ENCODE data around the gene KAT14.
"Not testable (repeated sequence)": the region's sequence is repeated elsewhere in the genome, so short reads cannot be mapped to it uniquely, and the experiment has no call there.

KAT14 gene

DNA sequence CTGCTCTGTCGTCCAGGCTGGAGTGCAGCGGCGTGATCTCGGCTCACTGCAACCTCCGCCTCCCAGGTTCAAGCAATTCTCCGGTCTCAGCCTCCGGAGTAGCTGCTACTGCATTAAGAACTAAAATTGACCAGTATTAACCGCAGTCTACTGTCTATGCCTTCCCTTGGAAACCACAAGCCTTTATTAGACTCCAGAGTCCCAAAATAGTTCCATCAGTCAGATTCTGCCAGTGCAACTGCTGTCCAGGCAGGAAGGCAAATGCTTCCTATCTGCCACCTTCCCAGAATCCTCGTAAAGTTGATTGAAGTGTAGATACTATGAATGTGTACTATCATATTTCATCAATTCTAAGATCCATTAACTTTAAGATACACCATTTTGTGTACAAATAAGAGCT lies 16.7 kb downstream of the KAT14 start:
- DNase-seq (ENCODE audit: low read depth): no peak

DNA sequence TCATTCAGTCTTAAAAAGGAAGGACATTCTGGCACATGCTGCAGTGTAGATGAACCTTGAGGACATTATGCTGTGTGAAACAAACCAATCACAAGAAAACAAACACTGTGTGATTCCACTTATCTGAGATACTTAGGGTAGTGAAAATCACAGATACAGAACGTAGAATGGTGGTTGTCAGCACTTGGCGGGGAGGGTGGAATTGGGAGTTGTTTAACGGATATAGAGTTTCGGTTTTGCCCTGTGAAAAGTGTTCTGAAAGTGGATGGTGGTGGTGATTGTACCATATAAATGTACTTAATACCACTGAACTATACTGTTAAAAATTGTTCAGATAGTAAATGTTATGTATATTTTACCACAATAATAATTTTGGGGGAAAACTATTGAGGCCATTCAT lies 18.4 kb downstream of the KAT14 start:
- no peak for DNase-seq (ENCODE audit: low read depth)

DNA sequence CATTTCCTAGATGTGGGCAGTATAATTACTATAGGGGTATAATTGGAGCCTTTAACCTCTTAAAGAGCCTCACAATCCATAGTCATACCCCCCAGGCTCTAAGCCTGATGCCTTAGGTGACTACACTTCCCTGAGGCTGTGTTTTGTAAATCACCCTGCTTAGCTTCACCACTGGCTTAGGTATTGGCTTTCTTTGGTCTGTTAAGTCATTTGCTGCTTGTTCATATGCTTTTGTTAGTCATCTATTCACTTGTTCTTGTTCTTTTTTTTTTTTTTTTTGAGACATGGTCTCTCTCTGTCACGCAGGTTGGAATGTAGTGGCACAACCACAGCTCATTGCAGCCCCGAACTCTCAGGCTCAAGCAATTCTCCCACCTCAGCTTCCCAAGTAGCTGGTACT lies 26.7 kb downstream of the KAT14 start:
- no peak for DNase-seq (ENCODE audit: low read depth)

DNA sequence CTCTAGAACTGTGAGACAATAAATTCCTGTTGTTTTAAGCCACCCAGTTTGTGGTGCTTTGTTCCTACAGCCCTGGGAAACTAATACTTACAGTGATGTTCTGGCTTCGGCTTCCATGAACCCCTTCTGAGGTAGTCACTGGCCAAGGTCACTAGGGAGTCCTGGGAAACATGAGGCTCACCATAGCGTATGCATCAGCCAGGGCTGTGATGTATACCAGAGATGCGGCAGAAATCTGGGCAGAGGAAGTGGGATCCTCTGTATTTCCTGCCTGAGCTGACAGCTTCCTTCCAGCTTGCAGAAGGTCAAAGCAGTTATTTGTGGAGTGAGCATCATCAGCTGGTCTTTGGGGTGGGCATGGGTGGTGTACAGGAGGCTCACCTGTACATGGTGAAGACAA lies 27.9 kb downstream of the KAT14 start:
- DNase-seq (ENCODE audit: low read depth): no peak

DNA sequence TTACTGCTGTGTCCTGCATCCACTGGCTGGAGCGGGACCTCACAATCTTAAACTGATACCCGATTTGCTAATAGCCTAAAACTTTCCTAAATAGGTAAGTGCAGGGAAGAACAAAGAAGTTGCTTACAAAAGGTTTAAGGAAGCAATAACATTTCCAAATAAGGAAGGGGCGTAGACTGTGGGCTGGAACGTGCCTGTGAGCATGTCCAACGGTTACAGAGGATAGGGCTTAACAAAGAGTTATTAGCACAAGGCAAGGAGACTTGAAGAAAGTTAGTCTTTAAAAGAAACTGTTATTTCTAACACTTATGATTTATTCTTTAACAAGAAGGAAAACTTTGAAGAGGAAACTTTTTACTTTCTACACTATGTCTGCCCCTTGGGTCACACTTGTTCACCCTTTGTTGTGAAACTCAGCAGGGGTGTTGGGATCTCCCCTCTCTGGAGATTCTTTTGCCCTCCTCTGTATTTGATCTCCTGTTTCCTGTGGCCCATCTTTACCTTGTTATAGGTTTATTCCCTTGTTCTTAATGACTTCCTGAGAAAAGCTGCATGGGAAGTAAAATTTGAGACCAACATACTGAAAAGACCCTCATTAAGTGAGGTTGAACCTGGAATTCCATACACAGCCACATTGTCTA lies 28.7 kb downstream of the KAT14 start:
- no peak for DNase-seq (ENCODE audit: low read depth)

DNA sequence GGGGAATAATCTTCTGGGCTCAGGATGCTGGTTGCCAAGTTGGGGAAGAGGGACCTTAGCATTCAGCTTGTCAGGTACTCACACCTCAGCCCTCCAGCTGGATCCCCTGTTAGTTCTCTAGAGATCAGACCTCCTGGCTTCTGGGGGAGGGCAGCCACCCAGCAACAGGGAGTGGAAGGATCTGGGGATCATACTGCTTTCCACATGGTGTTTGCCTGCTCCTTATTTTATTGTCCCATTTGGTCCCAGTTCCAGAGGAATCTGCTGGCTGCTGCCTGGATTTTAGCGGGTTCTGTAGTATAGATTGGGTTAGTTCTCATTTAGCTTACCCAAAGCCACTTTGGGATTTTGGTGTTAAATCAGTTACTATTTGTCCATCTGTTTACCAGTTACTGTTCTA lies 29.3 kb downstream of the KAT14 start:
- DNase-seq (ENCODE audit: low read depth): no peak

DNA sequence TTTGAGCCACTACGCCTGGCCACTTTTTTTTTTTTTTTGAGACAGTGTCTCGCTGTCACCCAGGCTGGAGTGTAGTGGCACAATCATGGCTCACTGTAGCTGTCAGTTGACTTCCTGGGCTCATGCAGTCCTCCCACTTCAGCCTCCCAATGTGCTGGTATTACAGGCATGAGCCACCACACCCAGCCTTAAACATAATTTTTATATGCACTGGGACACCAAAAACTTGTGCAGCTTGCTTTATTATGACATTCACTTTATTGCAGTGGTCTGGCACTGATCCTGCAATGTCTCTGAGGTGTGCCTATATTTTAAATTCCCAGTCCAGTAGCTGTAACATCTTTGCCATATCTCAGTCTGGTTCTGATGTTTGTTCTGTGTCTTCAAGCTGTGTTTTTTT lies 34.7 kb downstream of the KAT14 start:
- DNase-seq (ENCODE audit: low read depth): no peak

DNA sequence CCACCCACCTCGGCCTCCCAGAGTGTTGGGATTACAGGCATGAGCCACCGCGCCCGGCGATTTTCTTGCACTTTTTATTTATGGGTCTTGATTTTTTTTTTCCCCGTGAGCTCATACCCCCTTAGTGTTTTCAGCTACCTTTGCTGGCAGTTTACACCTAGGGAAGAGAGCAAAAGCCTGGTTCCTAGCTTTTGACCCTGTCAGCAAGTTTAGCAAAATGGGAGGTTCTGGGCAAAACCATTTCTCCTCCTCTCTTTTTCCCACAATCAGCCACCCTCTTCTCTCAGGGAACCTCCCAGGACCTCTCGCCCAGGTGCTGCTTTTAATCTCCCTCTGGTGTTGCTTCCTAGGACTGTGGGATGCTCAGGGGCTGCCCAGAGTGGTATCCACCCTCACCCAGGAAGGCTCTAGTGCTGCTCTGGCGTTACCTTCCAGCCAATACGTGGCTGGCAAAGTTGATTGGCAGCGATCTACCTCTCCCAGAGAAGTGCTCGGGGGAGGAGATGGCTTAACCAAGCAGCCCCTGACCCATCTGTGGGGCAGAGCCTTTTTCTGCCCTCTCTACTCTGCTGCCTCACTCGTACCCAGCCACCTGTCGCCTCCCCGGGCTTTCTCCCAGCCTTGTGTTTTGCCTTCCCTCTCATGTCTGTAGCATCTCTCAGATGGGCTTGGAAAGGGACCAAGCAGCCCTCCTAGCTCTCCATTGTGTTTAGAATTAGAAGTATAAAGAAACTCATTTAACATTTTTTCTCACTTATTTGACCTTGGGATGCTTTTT lies 37.4 kb downstream of the KAT14 start:
- no peak for DNase-seq (ENCODE audit: low read depth)

DNA sequence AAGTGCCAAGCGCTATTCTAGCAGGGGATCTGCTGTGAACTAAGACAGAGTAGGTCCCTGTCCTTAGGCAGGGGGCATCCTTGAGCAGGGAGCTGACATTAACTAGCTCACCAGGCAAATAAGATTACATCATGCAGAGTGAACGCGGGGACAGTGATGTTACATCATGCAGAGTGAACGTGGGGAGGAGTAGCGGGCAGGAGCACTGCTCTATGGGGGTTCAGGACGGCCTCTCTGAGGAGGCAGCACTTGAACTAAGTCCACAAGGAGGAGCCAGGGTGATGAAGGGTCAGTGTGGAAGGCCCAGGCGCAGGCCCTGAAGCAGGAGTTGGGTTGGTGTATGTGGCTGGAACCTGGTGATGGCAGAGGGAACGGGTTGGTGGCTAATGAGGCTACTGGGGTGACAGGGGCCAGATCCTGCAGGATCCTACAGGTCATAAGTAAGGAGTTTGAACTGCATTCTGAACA lies 38.7 kb downstream of the KAT14 start:
- no peak for DNase-seq (ENCODE audit: low read depth)

DNA sequence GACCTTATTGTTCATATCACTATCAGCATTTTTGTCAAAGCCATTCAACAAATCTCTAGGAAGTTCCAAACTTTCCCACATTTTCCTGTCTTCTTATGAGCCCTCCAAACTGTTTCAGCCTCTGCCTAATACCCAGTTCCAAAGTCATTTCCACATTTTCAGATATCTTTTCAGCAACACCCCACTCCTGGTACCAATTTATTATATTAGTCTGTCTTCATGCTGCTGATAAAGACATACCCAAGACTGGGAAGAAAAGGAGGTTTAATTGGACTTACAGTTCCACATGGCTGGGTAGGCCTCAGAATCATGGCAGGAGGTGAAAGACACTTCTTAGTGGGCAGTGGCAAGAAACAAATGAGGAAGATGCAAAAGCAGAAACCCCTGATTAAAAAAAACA lies 42.7 kb downstream of the KAT14 start:
- not testable (repeated sequence) for DNase-seq (ENCODE audit: low read depth)

DNA sequence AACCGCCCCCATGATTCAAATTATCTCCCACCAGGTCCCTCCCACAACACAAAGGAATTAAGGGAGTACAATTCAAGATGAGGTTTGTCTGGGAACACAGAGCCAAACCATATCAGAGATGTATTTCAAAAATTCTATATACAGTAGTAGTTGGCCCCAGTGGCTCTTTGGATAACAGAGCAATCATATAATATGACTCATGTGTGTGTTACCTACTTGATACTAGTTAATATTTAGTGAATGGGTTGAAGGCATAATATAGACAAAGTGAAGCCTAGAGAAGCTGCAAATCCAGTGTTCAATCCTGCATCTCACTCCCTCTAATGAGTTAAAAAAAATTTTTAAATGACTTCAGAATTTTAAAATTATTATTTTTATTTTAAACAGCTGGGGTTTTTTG lies 43.2 kb downstream of the KAT14 start:
- DNase-seq (ENCODE audit: low read depth): no peak

DNA sequence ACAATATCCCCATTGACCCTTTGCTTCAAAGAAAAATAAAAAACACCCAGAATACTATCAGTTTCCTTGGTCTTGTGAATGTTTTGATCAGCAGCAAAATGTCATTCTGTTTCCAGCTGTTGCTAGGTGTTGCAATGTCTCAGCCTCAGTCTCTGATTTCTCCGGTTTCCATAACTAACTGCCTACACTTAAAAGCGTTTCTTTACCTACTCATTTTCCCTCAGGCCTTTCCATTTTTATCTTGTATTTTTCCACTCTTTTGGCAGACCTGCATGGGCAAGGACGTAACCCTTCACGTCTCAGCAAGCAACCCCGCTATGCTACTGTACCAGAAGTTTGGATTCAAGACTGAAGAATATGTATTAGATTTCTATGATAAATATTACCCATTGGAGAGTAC lies 49.4 kb downstream of the KAT14 start:
- no peak for DNase-seq (ENCODE audit: low read depth)

DNA sequence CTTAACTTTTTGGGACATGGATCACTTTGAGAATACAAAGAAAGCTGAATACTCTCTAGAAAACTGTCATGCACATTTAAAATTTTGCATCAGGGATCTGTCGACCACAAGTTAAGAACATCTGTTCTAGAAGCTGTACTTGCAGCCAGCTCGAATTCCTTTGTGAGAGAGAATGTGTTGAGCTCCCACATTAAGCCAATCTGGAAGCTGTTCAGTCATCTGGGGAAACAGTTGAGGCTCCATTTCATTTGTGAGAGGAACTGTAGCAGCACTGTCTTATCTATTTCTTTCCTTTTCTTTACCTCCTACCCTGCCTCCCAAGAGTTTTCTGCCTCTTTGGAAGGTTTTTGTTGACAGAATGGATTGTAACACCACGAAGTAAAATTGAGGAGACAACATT lies 50.8 kb downstream of the KAT14 start:
- peak; percentile 29 for DNase-seq (ENCODE audit: low read depth)

DNA sequence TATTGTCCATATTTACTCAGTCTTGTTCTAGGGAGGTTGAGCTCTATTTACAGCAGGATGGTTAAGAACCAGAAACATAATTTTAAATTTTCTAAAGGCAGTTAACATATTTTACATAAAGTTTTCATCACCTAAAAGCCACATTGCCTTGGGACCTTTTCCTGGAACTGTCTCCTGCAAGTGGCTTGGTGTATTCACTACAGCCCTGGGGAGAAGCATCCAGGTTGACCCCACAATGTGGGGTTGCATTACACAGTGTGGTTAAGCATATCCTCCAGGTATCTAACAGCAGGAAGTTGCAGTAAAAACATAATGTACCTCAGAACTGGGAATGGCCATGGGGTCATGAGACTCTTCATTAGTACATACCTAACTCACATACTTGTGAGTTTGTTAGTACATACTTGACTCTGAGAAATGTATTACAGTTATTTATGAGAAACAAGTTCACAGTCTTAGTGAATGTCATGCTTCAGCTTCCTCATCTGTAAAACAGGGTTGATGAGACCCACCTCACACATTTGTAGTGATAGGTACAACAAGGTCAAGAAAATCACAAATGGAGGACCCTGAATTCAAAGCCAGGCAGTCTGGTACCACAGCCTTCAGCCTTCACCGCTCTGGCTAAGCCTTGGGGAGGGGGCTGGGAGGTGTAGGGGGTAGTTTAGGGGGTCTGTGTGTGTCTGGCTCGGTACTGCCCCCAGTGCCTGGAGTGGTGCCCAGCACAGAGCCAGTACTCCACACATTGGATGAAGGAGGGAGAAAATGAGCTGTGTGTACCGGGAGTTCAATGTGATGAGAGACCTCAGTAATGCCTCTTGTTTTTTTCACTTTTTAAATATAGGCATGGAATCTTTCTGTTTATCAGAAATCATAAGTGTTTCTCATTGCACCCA lies 52.9 kb downstream of the KAT14 start:
- no peak for DNase-seq (ENCODE audit: low read depth)

DNA sequence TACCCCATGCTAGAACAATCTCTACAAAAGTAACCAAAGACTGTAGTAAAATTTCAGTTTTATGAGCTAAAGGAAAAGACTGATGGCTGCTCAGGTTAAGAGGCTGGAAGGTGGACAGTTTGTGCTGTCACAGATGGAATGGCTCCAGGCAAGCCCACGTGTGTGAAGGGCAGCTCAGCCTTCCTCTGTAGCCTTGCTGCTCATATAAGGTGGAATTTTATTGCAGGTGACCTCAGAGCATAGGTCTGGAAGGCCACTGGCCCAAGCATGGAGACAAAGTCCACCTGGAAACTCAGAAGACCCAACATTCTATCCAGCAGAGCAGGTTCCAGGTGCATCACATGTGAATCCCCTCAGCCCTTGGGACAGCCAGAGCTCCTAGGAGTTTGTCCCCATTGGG lies 53.6 kb downstream of the KAT14 start:
- DNase-seq (ENCODE audit: low read depth): no peak

DNA sequence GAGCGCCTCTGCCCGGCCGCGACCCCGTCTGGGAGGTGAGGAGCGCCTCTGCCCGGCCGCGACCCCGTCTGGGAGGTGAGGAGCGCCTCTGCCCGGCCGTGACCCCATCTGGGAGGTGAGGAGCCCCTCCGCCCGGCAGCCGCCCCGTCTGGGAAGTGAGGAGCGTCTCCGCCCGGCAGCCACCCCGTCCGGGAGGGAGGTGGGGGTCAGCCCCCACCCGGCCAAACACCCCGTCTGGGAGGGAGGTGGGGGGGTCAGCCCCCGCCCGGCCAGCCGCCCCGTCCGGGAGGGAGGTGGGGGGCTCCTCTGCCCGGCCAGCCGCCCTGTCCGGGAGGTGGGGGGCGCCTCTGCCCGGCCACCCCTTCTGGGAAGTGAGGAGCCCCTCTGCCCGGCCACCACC lies 56.8 kb downstream of the KAT14 start:
- DNase-seq (ENCODE audit: low read depth): not testable (repeated sequence)

DNA sequence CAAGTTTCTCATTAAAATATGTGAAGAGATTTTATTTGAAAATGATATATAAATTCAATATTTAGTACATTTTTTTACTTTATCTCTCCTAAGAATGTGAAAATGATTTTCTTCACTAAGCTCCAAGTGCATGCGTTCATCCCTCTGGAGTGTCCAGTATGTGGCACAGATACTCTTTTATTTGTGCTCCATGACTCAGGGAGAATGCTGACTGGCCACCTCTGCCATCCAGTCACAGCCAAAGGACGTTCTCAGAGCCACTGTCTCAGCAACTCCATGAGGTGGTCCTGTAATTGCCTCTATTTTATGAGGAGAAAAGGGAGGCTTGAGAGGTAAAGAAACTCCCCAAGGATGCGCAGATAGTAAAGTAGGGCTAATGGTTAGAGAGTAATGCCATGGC lies 58.3 kb downstream of the KAT14 start:
- DNase-seq (ENCODE audit: low read depth): no peak

DNA sequence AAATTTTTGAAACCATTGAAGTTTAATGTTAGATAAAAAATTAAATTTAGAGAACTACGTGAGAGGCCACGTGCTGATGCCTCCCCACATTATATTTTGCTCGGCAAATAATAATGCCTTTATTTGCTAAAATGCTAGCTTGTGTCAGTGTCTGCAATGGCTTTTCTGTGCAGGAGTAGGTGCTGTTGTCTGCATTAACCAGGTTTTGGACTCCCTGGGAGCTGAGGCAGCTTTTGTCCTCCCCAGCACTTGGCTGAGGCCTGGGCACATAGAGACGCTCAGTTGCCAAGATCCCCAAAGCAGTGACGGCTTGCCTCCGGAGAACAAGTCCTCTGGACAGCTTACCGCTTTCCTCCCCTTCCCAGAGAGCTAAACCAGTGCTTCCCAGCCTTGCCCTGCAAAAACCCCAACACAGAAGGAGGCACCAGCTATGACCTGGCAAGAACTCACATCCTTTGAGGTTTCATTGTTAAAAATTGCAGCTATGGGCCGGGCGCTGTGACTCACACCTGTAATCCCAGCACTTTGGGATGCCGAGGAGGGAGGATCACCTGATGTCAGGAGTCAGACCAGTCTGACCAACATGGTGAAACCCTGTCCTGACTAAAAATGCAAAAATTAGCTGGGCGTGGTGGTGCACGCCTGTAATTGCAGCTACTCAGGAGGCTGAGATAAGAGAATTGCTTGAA lies 59.9 kb downstream of the KAT14 start:
- no peak for DNase-seq (ENCODE audit: low read depth)

DNA sequence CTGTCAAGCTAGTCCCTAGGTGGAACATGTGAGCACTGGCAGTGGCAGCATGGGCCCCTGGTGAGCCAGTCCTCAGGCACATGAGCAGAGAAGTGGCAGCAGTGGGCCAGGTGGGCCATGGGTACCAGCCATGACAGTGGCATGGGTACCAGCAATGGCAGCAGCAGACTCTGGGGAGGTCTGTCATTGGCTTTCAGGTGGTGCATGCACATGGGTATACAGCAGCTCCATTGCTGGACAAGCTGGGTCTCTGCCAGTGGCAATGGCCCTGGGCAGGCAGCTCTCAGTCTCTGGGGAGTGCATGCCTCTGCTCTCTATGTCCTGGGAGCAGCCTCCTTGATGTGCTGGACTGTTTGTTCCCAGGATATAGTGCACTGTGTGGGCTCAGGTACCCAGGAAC lies 65.3 kb downstream of the KAT14 start:
- no peak for DNase-seq (ENCODE audit: low read depth)

DNA sequence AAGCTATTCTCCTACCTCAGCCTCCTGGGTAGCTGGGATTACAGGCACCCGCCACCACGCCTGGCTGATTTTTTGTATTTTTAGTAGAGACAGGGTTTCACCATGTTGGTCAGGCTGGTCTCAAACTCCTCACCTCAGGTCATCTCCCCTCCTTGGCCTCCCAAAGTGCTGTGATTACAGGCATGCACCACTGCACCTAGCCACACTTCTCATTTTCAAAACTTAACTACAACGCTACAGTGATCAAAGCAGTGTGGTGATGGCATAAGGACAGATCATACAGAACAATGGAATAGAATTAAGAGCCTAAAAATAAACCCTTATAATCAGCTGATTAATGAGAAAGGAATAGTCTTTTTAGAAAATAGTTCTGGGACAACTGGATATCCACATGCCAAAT lies 66.0 kb downstream of the KAT14 start:
- DNase-seq (ENCODE audit: low read depth): not testable (repeated sequence)

DNA sequence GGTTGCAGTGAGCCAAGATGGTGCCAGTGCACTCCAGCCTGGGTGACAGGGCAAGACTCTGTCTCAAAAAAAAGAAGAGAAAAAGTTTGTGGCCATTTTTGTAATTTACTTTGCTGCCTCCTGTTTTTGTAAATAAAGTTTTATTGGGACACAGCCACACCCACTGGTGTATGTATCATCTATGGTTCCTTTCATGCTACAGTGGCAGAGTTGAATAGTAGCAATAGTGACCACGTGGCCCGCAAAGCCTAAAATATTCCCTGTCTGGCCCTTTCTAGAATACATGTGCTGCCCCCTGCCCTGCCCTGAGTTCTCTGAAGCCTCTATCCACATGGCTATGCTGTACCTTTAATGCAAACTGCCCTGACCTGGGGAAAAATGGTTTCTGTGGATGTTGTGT lies 75.3 kb downstream of the KAT14 start:
- no peak for DNase-seq (ENCODE audit: low read depth)

DNA sequence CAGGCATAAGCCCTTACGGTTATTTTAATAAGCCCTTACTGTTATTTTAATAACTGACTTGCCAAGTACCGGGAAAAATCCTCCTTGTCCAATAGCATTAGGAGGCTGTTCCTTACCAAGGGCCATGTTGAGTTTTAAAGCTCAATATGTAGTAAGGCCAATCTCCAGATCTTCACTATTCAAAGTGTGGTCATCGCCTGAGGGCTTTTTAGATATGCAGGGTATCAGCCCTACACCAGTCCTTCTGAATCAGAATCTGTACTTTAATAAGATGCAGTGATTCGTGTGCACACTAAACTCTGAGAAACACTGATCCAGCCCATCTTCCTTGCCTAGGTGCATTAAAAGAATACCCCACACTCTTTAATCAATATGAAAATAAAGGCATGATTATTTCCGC lies 77.9 kb downstream of the KAT14 start:
- DNase-seq (ENCODE audit: low read depth): no peak
